Heart left ventricle (tissue), 13 donors: Measurements from ENCODE around the gene PADI2.

Experiments used
- CTCF ChIP-seq, 12 donors: fragments of 200-600 bp; sonication (generic) in 4 of 12; IDR thresholded peaks; one replicate each; pipeline versions ENCODE4 v1.5.0 to v1.8.0; 2018 to 2022; ENCODE audit warnings: antibody characterized with exemption in 12 of 12, mild to moderate bottlenecking in 5 of 12
- POLR2A ChIP-seq, 2 donors: fragments of 450-650 bp; IDR thresholded peaks; one replicate each; pipeline ENCODE4 v1.6.1; 2017; ENCODE audit warnings: antibody characterized with exemption in 2 of 2, mild to moderate bottlenecking in 2 of 2, moderate library complexity in 2 of 2
- donor health status: ischemic (EF 13 %, LVEDD 7.1; RV severe dilation, severe dysfunction).
- donor health status: DM: no; HTN: yes; CAD: no.
- donor health status: DM: no; HTN: no; CAD: no.
- donor health status: ischemic (EF 25% LVEDD 6.9; RV normal size, moderate dysfunction).
- donor health status: ischemic (EF 25% LVEDD 5.7; RV mildly dilated, moderate dysfunction).
- donor health status: ischemic (EF 35%, LVEDD 5.7; RV mildly dilated, moderate dysfunction).
- donor health status: nonischemic (EF 11% LVEDD 7.7; RV severe dilation, severe dysfunction).
- donor health status: DM: yes; HTN: yes; CAD: no.
- donor health status: PGD.
- donor health status: ischemic (EF 29% LVEDD 5.4; RV normal size, mild dysfunction).
- donor health status: nonischemic (EF 23%, LVEDD 6.1; RV moderate dilation, normal function).

- TF ChIP-seq POLR2A (IDR thresholded peaks at IDR 0.05) = no peak
- no peak for TF ChIP-seq CTCF (IDR thresholded peaks at IDR 0.05)
Observed at GRCh38 chr1:17052038-17052437, 67.2 kb downstream of the PADI2 start.
